Keratinocyte (primary cell): ENCODE measurements around the gene CXCL8.

Experiments used
- EZH2 ChIP-seq: IDR thresholded peaks from one replicate; pipeline ENCODE4 v1.6.1; 2012; ENCODE audit warnings: inconsistent platforms, mild to moderate bottlenecking, low read length, moderate library complexity
- TF ChIP-seq, protein P1 (sequence below), 3 experiments: IDR thresholded peaks in 1 of 3; conservative IDR thresholded peaks in 1 of 3; optimal IDR thresholded peaks in 1 of 3; 2 replicates in 2 of 3; 3 replicates in 1 of 3; pipeline versions ENCODE3 to v1.5.1; 2011; ENCODE audit warnings: low read length in 3 of 3, mild to moderate bottlenecking in 3 of 3, moderate library complexity in 2 of 3, control low read depth in 1 of 3, inconsistent platforms in 1 of 3; ENCODE audit not compliant: insufficient read depth in 2 of 3; ENCODE audit errors: extremely low read depth in 1 of 3

DNA sequence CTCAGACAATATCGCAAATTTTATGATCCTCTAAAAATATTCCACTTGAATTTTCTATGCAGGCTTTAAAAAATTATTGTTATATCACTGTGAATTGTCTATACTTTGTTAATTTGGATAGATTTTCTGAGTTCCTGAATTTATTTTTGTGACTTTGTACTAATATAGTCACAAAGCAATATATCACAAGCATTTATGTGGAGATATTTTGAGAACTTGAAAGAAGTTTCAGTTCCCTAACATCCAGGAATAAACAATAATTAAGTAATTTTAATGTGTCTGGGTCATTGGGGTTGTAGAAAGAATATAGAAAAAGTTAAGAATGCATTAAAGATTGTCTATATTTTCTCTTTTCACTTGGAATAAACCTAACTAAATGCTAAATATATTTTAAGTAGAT is 32.0 kb downstream of the CXCL8 start:
- TF ChIP-seq, protein P1, sequence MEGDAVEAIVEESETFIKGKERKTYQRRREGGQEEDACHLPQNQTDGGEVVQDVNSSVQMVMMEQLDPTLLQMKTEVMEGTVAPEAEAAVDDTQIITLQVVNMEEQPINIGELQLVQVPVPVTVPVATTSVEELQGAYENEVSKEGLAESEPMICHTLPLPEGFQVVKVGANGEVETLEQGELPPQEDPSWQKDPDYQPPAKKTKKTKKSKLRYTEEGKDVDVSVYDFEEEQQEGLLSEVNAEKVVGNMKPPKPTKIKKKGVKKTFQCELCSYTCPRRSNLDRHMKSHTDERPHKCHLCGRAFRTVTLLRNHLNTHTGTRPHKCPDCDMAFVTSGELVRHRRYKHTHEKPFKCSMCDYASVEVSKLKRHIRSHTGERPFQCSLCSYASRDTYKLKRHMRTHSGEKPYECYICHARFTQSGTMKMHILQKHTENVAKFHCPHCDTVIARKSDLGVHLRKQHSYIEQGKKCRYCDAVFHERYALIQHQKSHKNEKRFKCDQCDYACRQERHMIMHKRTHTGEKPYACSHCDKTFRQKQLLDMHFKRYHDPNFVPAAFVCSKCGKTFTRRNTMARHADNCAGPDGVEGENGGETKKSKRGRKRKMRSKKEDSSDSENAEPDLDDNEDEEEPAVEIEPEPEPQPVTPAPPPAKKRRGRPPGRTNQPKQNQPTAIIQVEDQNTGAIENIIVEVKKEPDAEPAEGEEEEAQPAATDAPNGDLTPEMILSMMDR (optimal IDR thresholded peaks at IDR 0.05 in 1 of 3, IDR thresholded peaks at IDR 0.05 in 1 of 3, conservative IDR thresholded peaks at IDR 0.05 in 1 of 3; ENCODE audit: extremely low read depth in 1 of 3, insufficient read depth in 2 of 3, low read length in 3 of 3) = no peak
- no peak for TF ChIP-seq EZH2
